KOPT-K1 (cell line): ENCODE results near the gene MAST1.
"Not testable (repeated sequence)": the region's sequence is repeated elsewhere in the genome, so short reads cannot be mapped to it uniquely, and the experiment has no call there.

ENCODE experiments used
- H3K27ac ChIP-seq: fragments of 200-600 bp; sonication (generic); 2 replicates; pipeline ENCODE4 v1.5.1; 2016; ENCODE audit warnings: antibody characterized with exemption, mild to moderate bottlenecking, low read depth, low read length; ENCODE audit not compliant: poor library complexity, severe bottlenecking
- H3K36me3 ChIP-seq: fragments of 200-600 bp; sonication (generic); 2 replicates; pipeline ENCODE4 v1.5.1; 2017; ENCODE audit warnings: antibody characterized with exemption, mild to moderate bottlenecking, low read length, moderate library complexity; ENCODE audit not compliant: insufficient read depth
- H3K9me3 ChIP-seq: fragments of 200-600 bp; sonication (generic); 2 replicates; pipeline ENCODE4 v1.5.1; 2017; ENCODE audit warnings: antibody characterized with exemption, low read length, mild to moderate bottlenecking; ENCODE audit not compliant: insufficient read depth, poor library complexity, severe bottlenecking

The MAST1 gene

DNA sequence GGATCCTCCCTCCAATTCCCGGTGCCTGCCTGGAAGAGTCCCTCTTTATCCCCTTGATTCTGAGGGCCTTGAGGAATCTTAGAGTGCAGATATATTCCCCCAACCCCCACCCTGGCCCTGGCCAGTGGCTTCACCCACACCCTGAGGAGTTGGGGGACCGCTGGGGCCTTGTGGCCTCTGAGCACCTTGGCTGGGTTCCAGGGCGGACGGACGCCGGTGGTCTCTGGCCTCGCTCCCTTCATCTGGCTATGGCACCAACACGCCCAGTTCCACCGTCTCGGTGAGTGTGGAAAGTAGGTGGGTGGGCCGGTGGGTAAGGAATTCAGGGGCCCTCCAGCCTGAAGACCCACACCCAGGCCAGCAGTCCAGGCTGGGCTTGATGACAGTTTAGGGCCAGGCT, 5.0 kb downstream of the MAST1 start:
- Histone ChIP-seq H3K9me3 (no peaks in the 10 kb centered on the region), H3K36me3 (no peaks in the 10 kb centered on the region), H3K27ac (no peak overlapping the region)

GRCh38 chr19:12843999-12844732, 5.9 kb downstream of the MAST1 start:
- H3K9me3 ChIP-seq = no peaks in the 10 kb centered on the region
- no peak overlapping the region for H3K27ac ChIP-seq
- no peaks in the 10 kb centered on the region for H3K36me3 ChIP-seq

GRCh38 chr19:12846613-12847012, 8.3 kb downstream of the MAST1 start:
- H3K36me3 ChIP-seq, H3K27ac ChIP-seq, H3K9me3 ChIP-seq: not testable (repeated sequence)

- H3K27ac ChIP-seq = no peak overlapping the region
- no peaks in the 10 kb centered on the region for H3K9me3 ChIP-seq
Observed at GRCh38 chr19:12847159-12848139, 9.1 kb downstream of the MAST1 start.

GRCh38 chr19:12856653-12857052, 18.3 kb downstream of the MAST1 start:
- Histone ChIP-seq H3K9me3 (no peaks in the 10 kb centered on the region), H3K36me3 (no peaks in the 10 kb centered on the region), H3K27ac (no peak overlapping the region)

More at GRCh38 chr19:12847159-12848139, 9.1 kb downstream of the MAST1 start:
- no peaks in the 10 kb centered on the region for H3K36me3 ChIP-seq

DNA sequence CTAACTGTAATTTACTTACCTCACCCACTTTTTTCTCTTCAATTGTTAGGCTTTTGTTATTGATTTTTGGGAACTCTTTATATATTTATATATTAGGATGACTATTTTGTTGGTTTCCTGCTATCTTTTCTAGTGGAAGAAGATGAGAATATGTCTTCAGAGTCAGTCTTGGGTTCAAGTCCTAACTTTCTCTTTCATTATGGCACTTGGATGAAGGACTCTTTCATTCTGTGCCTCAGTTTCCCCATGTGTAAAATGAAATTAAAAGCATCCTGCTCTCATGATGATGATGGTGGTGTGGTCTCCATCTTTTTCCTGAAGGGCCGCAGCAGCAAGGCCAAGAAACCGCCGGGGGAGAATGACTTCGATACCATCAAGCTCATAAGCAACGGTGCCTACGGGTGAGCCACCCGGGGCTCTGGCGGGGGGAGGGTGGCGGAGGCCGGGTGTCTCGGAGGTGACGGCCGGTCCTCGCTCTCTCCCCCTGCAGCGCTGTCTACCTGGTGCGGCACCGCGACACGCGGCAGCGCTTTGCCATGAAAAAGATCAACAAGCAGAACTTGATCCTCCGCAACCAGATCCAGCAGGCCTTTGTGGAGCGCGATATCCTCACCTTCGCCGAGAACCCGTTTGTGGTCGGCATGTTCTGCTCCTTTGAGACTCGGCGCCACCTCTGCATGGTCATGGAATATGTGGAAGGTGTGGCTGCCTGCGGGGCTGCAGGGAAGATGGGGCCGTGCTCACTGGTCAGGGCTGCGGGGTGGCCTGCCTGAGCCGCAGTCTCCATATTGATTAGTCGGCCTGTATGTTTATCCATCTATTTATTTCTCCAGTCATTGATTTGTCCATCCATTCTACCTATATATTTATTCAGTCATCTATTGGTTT, 20.0 kb downstream of the MAST1 start:
- Histone ChIP-seq H3K36me3 (no peaks in the 10 kb centered on the region), H3K27ac (no peak overlapping the region), H3K9me3 (no peaks in the 10 kb centered on the region)

DNA sequence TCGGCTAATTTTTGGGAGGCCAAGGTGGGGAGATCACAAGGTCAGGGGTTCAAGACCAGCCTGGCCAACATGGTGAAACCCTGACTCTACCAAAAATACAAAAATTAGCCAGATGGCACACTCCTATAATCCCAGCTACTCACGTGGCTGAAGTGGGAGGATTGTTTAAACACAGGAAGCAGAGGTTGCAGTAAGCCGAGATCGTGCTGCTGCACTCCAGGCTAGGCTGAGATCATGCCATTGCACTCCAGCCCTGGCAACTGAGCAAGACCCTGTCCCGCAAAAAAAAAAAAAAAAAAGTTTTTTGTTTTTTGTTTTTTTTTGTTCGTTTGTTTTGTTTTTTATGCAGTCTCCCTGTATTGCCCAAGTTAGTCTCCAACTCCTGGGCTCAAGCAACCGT, 21.2 kb downstream of the MAST1 start:
- H3K36me3 ChIP-seq = no peaks in the 10 kb centered on the region
- H3K9me3 ChIP-seq = no peaks in the 10 kb centered on the region
- H3K27ac ChIP-seq = no peak overlapping the region

DNA sequence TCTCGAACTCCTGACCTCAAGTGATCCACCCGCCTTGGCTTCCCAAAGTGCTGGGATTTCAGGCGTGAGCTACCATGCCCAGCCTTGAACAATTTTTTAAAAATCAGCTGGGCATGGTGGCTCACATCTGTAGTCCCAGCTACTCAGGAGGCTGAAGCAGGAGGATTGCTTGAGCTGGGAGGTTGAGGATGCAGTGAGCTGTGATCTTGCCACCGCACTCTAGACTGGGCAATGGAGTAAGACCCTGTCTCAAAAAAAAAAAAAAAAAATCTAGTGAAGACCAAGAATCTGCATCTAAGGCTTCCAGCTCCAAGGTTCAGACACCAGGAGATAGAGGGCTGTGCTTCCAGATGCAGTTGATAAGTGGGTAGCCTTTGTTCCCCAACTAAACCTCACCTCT, 25.8 kb downstream of the MAST1 start:
- Histone ChIP-seq H3K9me3 (no peaks in the 10 kb centered on the region), H3K27ac (no peak overlapping the region), H3K36me3 (no peaks in the 10 kb centered on the region)

DNA sequence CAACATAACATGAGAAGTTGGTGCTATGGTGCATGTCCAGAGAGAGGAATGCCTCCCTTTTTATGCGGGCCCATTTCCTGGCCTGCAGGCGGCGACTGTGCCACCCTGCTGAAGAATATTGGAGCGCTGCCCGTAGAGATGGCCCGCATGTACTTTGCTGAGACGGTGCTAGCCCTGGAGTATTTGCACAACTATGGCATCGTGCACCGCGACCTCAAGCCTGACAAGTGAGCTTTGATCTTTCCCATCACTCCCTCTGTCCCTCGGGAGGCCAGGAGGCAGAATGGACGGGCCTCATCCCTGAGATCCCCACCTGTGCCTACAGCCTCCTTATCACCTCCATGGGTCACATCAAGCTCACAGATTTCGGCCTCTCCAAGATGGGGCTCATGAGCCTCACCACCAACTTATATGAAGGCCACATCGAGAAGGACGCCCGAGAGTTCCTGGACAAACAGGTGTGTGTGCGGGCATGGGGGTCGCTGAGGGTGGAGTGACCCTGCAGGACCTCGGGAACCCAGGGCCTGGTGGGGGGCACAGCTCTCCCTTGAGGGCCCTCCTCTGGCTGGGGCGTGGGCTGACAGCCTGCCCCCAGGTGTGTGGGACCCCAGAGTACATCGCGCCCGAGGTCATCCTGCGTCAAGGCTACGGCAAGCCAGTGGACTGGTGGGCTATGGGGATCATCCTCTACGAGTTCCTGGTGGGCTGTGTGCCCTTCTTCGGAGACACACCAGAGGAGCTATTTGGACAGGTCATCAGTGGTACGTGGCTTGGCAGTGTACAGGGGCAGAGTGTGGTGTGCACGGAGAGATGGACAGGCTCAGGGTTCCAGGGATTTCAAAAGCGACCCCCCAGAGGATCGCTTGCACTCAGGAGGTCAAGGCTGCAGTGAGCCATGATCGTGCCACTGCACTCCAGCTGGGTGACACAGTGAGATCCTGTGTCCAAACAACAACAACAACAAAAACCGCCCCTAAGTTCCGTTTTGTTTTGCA, 26.7 kb downstream of the MAST1 start:
- Histone ChIP-seq H3K36me3 (no peaks in the 10 kb centered on the region), H3K27ac (no peak overlapping the region), H3K9me3 (no peaks in the 10 kb centered on the region)

GRCh38 chr19:12865746-12866415, 27.6 kb downstream of the MAST1 start:
- no peak overlapping the region for H3K27ac ChIP-seq
- H3K36me3 ChIP-seq = no peaks in the 10 kb centered on the region
- no peaks in the 10 kb centered on the region for H3K9me3 ChIP-seq

DNA sequence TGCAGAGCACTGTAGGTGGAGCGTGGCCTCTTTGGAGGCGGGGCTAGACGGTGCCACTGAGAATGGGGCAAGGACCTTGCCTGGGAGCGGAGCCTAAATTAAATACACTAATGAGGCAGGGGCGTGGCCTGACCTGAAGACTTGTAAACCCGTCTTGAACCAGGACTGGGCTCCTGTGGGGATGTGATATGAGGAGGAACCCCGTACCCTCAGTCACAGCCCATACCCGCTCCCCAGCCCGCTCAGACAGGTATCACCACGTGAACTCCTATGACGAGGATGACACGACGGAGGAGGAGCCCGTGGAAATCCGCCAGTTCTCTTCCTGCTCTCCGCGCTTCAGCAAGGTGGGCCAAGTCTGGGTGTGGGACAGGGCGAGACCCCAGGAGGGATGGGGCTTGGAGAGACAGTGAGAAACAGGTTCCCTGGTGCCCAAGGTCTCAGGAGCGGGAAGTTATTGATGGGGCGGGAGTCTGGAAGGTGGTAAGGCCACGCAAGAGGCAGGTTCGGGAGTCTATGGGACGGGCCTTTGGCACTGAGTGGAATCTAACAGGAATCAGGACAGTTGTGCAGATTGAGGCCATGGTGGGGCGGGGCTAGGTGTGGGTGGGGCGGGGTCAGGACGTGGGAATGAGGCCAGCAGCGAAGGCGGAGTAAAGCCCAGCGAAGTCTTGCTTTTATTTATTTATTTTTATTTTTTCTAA, 28.3 kb downstream of the MAST1 start:
- Histone ChIP-seq H3K36me3 (no peaks in the 10 kb centered on the region), H3K9me3 (no peaks in the 10 kb centered on the region), H3K27ac (no peak overlapping the region)

- Histone ChIP-seq H3K36me3 (no peaks in the 10 kb centered on the region), H3K27ac (no peak overlapping the region), H3K9me3 (no peaks in the 10 kb centered on the region)
Observed at GRCh38 chr19:12867120-12868099, 29.1 kb downstream of the MAST1 start.
